ENCODE results near the gene FOSL2.

Gene FOSL2

DNA sequence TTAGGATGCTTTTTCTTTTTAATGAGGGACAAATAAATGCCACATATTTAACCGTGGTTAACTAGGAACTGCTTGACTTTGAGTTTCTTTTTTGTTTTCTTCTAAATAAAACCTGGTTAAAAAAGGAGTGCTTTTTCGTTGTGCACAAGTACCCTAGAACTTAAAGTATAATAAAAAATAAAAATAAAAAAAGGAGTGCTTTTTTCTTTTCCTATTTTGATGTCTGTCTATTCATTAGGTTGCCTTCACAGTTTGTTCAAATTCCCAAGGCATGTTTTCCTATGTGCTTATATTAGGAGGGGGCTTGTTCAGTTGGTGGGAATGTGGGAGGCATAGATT is 4.4 kb downstream of the FOSL2 start:
- DNase-seq (ENCODE audit: low read depth): no peak
- no peak overlapping the region for H3K4me3 ChIP-seq (ENCODE audit: low read depth, low read length)
- TF ChIP-seq, protein P1, sequence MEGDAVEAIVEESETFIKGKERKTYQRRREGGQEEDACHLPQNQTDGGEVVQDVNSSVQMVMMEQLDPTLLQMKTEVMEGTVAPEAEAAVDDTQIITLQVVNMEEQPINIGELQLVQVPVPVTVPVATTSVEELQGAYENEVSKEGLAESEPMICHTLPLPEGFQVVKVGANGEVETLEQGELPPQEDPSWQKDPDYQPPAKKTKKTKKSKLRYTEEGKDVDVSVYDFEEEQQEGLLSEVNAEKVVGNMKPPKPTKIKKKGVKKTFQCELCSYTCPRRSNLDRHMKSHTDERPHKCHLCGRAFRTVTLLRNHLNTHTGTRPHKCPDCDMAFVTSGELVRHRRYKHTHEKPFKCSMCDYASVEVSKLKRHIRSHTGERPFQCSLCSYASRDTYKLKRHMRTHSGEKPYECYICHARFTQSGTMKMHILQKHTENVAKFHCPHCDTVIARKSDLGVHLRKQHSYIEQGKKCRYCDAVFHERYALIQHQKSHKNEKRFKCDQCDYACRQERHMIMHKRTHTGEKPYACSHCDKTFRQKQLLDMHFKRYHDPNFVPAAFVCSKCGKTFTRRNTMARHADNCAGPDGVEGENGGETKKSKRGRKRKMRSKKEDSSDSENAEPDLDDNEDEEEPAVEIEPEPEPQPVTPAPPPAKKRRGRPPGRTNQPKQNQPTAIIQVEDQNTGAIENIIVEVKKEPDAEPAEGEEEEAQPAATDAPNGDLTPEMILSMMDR (IDR thresholded peaks at IDR 0.05; ENCODE audit: insufficient read depth, low read depth, low read length, missing control alignments): no peak

DNA sequence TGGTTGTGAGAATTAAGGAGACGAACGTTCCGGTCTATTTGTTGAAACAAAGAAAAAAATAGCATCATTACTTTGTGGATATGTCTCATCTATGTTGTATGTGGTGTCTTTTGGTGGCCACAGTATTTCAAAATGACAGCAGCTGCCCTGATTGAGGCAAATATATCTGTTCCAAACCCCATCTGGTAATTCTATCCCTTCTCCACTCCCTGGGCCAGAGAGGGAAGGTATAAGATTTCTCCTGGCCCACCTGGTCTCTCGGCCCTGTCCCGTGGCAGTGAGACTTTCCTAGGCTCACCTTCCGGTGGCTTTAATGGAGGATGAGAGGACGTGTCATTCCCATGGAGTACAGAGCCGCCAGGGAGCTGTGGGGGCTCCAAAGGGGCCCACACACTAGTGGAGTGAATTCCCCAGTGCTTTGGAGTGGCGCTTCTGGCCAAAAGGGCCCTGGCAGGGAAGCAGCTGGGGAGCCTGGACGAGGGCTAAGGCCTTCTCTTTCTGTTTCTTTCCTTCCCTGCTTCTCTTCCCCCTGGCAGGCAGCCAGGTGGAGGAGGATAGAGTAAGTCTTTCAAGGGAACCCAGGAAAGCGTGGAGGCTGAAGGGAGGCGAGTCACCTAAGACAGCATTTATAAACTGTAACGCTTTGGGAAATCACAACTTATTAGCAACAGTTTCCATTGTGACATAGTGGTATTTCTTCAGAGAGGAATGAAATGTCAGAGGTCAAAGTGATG is 5.6 kb downstream of the FOSL2 start:
- TF ChIP-seq, protein P1 (IDR thresholded peaks at IDR 0.05; ENCODE audit: insufficient read depth, low read depth, low read length, missing control alignments): no peak
- DNase-seq (ENCODE audit: low read depth): no peak
- no peak overlapping the region for H3K4me3 ChIP-seq (ENCODE audit: low read depth, low read length)

DNA sequence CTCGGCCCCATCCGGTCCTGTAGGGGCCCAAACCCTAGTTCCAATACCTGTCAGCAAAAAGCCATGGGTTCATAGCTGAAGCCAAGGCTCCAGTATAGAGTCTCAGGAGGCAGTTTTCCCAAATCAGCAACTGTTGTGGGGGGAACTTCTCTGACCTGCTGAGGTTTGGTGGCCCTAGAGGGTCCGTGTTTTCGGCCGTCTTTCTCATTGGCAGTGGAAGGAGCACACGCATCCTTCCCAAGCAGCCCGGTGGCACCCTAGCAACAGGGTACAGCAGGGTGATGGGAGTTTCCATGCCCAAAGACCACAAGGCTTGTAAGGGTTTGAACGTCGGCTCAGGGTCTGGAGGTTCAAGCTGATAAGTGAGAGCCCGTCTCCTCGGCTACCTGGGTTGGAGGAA is 6.6 kb downstream of the FOSL2 start:
- DNase-seq (ENCODE audit: low read depth): no peak
- TF ChIP-seq, protein P1 (IDR thresholded peaks at IDR 0.05; ENCODE audit: insufficient read depth, low read depth, low read length, missing control alignments): no peak
- no peak overlapping the region for H3K4me3 ChIP-seq (ENCODE audit: low read depth, low read length)

DNA sequence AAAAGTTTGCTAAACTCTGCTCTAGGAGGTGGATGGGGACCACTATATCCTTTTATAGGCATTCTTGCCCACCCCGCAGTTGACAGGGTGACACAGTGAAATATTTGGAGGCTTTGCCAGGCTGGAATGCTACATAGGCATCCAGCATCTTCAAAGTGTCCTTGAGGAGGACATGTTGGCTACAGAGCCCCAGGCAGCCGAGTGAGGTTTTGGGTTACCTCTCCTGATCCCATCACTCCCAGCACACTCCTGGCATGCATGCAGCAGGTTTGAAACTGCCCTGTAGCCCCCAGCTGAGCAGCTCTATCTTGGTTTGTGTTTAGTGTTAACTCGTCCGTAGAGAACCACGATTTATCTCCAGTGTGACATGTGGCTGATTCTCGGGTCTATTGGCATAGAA is 7.3 kb downstream of the FOSL2 start:
- H3K4me3 ChIP-seq (ENCODE audit: low read depth, low read length): no peak overlapping the region
- TF ChIP-seq, protein P1 (IDR thresholded peaks at IDR 0.05; ENCODE audit: insufficient read depth, low read depth, low read length, missing control alignments): no peak
- no peak for DNase-seq (ENCODE audit: low read depth)

DNA sequence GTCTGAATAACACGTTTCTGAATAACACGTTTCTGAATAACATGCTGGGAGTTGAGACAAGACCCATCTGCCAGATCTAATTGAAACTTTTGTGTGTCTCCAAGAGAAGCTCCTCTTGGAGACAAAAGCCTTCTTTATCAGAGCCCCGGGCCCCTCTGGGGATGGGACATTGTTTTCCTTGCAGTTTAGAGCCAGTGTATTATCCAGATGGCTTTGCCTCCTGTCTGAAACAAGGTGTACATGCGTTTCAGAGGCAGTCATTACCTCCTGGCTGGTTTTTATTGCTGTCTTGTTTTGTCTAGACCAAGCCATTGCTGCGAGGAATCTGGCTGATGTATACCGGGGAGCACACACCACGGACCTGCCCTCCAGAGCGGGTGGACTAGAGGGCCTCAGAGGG is 7.8 kb downstream of the FOSL2 start:
- H3K4me3 ChIP-seq (ENCODE audit: low read depth, low read length): no peak overlapping the region

DNA sequence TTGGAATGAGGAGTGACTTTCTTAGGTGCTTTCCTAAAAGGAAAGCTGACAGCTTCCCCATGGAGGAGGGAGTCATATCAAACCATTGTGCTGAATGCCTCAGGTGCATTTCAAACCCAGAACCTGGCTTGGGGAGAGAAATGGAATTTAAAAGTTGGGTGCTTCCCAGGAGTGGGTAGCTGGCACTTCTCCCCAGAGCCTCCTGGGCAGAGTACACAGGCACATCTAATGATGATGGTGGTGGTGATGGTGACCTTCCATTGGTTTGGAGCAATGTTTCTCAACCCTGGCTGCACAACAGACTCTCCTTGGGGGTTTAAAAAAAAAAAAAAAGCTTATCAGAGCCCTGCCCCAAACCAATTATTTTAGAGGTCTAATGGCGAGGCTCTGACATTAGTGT is 8.3 kb downstream of the FOSL2 start:
- no peak overlapping the region for H3K4me3 ChIP-seq (ENCODE audit: low read depth, low read length)
- TF ChIP-seq, protein P1 (IDR thresholded peaks at IDR 0.05; ENCODE audit: insufficient read depth, low read depth, low read length, missing control alignments): no peak
- DNase-seq (ENCODE audit: low read depth): no peak

More for the DNA sequence above, 7.8 kb downstream of the FOSL2 start:
- no peak for DNase-seq (ENCODE audit: low read depth)
- TF ChIP-seq, protein P1 (IDR thresholded peaks at IDR 0.05; ENCODE audit: insufficient read depth, low read depth, low read length, missing control alignments): no peak

DNA sequence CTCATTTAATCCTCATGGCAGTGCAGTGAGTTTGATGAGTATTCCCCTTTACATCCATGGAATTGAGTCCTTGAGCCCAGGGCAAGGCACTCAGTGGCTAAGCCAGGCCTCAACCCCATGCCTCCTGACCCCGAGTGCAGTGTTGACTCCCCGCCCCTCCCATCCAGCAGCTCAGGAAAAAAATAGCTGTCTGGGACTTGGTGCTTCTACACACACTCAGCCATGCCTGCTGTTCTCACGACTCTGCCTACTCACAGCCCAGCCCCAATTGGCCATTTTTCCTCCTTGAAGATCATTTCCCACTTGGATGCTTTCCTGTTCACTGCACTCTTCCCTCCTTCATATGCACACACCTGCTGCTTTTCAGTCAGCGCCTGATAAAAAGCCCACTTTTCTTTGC is 8.8 kb downstream of the FOSL2 start:
- TF ChIP-seq, protein P1 (IDR thresholded peaks at IDR 0.05; ENCODE audit: insufficient read depth, low read depth, low read length, missing control alignments): no peak
- no peak for DNase-seq (ENCODE audit: low read depth)
- no peak overlapping the region for H3K4me3 ChIP-seq (ENCODE audit: low read depth, low read length)
